ENCODE measurements around the gene BICRAL.

DNA sequence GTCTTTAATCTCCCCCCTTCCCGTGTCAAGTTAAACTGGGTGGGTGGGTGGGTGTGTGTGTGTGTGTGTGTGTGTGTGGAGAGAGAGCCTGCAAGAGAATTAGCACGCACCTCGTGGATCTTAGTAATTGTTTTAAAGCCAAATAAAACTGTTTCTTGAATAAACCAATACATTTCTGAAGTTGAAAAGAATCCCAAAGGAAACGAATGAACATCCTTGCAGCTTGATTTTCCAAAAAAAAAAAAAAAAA lies 381 bp upstream of the BICRAL start:
- TF ChIP-seq EGR1 (IDR thresholded peaks at IDR 0.05) (no peak), TAF1 (IDR thresholded peaks at IDR 0.05; ENCODE audit: low read depth) (no peak), CEBPB (IDR thresholded peaks at IDR 0.05) (no peak), EP300 (IDR thresholded peaks at IDR 0.05; ENCODE audit: borderline replicate concordance) (no peak), YY1 (IDR thresholded peaks at IDR 0.05; ENCODE audit: low read depth) (no peak), RAD21 (IDR thresholded peaks at IDR 0.05; ENCODE audit: low read depth) (no peak), ZBTB7A (IDR thresholded peaks at IDR 0.05; ENCODE audit: low read depth) (no peak), TEAD4 (IDR thresholded peaks at IDR 0.05) (no peak)
- TF ChIP-seq, protein P1, sequence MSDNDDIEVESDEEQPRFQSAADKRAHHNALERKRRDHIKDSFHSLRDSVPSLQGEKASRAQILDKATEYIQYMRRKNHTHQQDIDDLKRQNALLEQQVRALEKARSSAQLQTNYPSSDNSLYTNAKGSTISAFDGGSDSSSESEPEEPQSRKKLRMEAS (IDR thresholded peaks at IDR 0.05), result no peak
- TF ChIP-seq, protein P2, sequence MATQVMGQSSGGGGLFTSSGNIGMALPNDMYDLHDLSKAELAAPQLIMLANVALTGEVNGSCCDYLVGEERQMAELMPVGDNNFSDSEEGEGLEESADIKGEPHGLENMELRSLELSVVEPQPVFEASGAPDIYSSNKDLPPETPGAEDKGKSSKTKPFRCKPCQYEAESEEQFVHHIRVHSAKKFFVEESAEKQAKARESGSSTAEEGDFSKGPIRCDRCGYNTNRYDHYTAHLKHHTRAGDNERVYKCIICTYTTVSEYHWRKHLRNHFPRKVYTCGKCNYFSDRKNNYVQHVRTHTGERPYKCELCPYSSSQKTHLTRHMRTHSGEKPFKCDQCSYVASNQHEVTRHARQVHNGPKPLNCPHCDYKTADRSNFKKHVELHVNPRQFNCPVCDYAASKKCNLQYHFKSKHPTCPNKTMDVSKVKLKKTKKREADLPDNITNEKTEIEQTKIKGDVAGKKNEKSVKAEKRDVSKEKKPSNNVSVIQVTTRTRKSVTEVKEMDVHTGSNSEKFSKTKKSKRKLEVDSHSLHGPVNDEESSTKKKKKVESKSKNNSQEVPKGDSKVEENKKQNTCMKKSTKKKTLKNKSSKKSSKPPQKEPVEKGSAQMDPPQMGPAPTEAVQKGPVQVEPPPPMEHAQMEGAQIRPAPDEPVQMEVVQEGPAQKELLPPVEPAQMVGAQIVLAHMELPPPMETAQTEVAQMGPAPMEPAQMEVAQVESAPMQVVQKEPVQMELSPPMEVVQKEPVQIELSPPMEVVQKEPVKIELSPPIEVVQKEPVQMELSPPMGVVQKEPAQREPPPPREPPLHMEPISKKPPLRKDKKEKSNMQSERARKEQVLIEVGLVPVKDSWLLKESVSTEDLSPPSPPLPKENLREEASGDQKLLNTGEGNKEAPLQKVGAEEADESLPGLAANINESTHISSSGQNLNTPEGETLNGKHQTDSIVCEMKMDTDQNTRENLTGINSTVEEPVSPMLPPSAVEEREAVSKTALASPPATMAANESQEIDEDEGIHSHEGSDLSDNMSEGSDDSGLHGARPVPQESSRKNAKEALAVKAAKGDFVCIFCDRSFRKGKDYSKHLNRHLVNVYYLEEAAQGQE (IDR thresholded peaks at IDR 0.05; ENCODE audit: low read depth), result no peak
